CD4-positive, CD25-positive, alpha-beta regulatory T cell (primary cell): ENCODE results near the gene PILRA. TPM values are rescaled to one million over a fixed set of nuclear protein-coding genes. Genes with fewer than 3 reads are reported as not detected.

ENCODE experiments used
- ATAC-seq, 2 donors: fragments of 150-1000 bp; cut with Tn5 transposase; one replicate each; pipeline ENCODE4 v1.10.0; 2021; ENCODE audit warnings: low read depth in 2 of 2, moderate number of reproducible peaks in 2 of 2, moderate library complexity in 1 of 2
- DNase-seq, 3 donors: peaks; one replicate each; pipeline versions ENCODE4 v3.0.0 to v3.0.0-alpha.2; 2012 to 2022; ENCODE audit warnings: mixed read lengths in 1 of 3
- H3K27ac ChIP-seq: one replicate; pipeline ENCODE4 v1.7.0; 2013; ENCODE audit warnings: mild to moderate bottlenecking, low read length; ENCODE audit not compliant: insufficient read depth, poor library complexity, severe bottlenecking
- H3K27me3 ChIP-seq: one replicate; pipeline ENCODE4 v1.7.0; 2013; ENCODE audit warnings: low read length; ENCODE audit not compliant: control insufficient read depth, insufficient read depth
- H3K36me3 ChIP-seq: one replicate; pipeline ENCODE4 v1.7.0; 2013; ENCODE audit warnings: mild to moderate bottlenecking, low read length, moderate library complexity; ENCODE audit not compliant: control insufficient read depth, insufficient read depth
- H3K4me1 ChIP-seq: 2 replicates; pipeline ENCODE4 v1.7.0; 2013; ENCODE audit warnings: mild to moderate bottlenecking, low read length; ENCODE audit not compliant: insufficient read depth, control insufficient read depth, poor library complexity, severe bottlenecking
- H3K4me3 ChIP-seq: one replicate; pipeline ENCODE4 v1.7.0; 2013; ENCODE audit warnings: low read depth, mild to moderate bottlenecking, low read length, moderate library complexity
- H3K9me3 ChIP-seq, 2 experiments: 1 replicate in 1 of 2; 2 replicates in 1 of 2; pipeline ENCODE4 v1.7.0; 2013; ENCODE audit warnings: low read length in 2 of 2, mild to moderate bottlenecking in 1 of 2, moderate library complexity in 1 of 2; ENCODE audit not compliant: control insufficient read depth in 2 of 2
- H3K27ac Mint-ChIP-seq, 3 donors: one replicate each; pipeline ENCODE4 v1.8.0; 2020 to 2022; ENCODE audit warnings: mild to moderate bottlenecking in 3 of 3, mixed read lengths in 3 of 3, moderate library complexity in 2 of 3
- H3K27me3 Mint-ChIP-seq: one replicate; pipeline ENCODE4 v1.8.0; 2022; ENCODE audit warnings: mild to moderate bottlenecking, mixed read lengths
- H3K36me3 Mint-ChIP-seq: one replicate; pipeline ENCODE4 v1.8.0; 2020; ENCODE audit warnings: mixed read lengths
- H3K4me1 Mint-ChIP-seq, 4 donors: one replicate each; pipeline ENCODE4 v1.8.0; 2020 to 2022; ENCODE audit warnings: mixed read lengths in 4 of 4, mild to moderate bottlenecking in 1 of 4
- H3K4me3 Mint-ChIP-seq, 4 donors: one replicate each; pipeline ENCODE4 v1.8.0; 2020 to 2022; ENCODE audit warnings: mild to moderate bottlenecking in 4 of 4, mixed read lengths in 4 of 4, moderate library complexity in 3 of 4
- H3K9me3 Mint-ChIP-seq, 7 donors: one replicate each; pipeline ENCODE4 v1.8.0; 2020 to 2022; ENCODE audit warnings: mixed read lengths in 7 of 7, mild to moderate bottlenecking in 3 of 7, moderate library complexity in 2 of 7
- polyA plus RNA-seq, 4 donors: library from polyadenylated mRNA; unstranded; fragments of 300-500 nt; fragmentation: Illumina TruSeq; gene quantifications; one replicate each; pipeline ENCODE4 v1.2.3, GENCODE V29; 2021
- total RNA-seq: library from RNA; stranded (reverse); gene quantifications from one replicate; pipeline ENCODE4 v1.2.3, GENCODE V29; 2022

The PILRA gene
- total and polyA plus RNA-seq, 5 donors from 2014 or later, result 0.17 to 13.2 (median 0.39) TPM; not detected in 2

DNA sequence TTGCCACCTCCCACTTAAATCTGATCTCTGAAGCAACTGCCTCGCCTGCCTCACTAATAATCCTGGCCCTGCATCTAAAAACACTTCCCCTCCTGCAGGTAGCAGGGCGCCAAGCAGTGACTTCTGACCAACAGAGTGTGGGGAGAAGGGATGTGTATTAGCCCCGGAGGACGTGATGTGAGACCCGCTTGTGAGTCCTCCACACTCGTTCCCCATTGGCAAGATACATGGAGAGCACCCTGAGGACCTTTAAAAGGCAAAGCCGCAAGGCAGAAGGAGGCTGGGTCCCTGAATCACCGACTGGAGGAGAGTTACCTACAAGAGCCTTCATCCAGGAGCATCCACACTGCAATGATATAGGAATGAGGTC, 6.1 kb upstream of the PILRA start:
- H3K4me1 Mint-ChIP-seq, result peaks cover 0 to 17% (median 10%) of the 10 kb centered on the region in 4 donors
- H3K36me3 ChIP-seq, result peaks cover 5% of the 10 kb centered on the region
- no peak overlapping the region for H3K4me3 ChIP-seq
- H3K36me3 Mint-ChIP-seq, result peaks cover 13% of the 10 kb centered on the region
- DNase-seq (no peak), ATAC-seq (no peak)
- H3K27ac Mint-ChIP-seq, result no peak overlapping the region
- H3K9me3 Mint-ChIP-seq, result peaks cover 0 to 1% (median 0%) of the 10 kb centered on the region in 7 donors
- no peaks in the 10 kb centered on the region for H3K27me3 Mint-ChIP-seq
- H3K4me1 ChIP-seq, result peaks cover 8% of the 10 kb centered on the region
- H3K4me3 Mint-ChIP-seq, result no peak overlapping the region
- no peak overlapping the region for H3K27ac ChIP-seq
- H3K9me3 ChIP-seq, result no peaks in the 10 kb centered on the region
- no peaks in the 10 kb centered on the region for H3K27me3 ChIP-seq

DNA sequence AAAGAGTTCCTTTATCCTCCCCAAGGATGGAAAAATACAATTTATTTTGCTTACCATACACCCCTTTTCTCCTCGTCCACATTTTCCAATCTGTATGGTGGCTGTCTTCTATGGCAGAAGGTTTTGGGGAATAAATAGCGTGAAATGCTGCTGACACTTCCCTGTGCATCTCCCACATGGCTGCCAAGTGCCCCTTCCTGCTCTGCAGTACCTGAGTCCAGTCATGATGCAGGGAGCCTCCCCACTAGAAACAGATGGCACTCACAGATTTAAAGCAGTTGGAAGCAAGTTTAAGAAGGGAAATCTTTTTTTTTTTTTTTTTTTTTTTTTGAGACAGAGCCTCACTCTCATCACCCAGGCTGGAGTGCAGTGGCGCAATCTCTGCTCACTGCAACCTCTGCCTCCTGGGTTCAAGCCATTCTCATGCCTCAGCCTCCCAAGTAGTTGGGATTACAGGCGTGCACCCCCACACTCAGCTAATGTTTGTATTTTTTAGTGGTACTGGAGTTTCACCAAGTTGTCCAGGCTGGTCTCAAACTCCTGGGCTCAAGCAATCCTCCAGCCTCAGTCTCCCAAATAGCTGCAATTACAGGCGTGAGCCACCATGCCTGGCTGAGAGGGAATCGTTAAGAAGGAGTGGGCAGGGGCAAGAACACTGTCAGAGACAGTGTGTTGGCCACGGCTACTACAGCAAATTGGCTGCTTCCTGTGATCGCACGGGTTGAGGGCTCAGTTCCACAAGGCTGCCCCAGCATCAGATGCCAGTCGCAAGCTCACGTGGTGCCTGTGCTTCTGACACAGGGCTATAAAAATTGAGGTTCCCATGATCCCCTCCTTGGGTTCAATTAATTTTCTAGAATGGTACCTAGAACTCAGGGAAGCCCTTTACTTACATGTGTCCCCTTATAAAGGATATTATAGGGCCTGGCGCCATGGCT, 5.3 kb upstream of the PILRA start:
- Mint-ChIP-seq H3K4me3 (no peak overlapping the region), H3K27ac (peak overlapping the region in 1 of 3 donors; percentile 42), H3K36me3 (peaks cover 13% of the 10 kb centered on the region), H3K27me3 (no peaks in the 10 kb centered on the region), H3K4me1 (peaks cover 0 to 17% (median 10%) of the 10 kb centered on the region in 4 donors), H3K9me3 (peaks cover 0 to 1% (median 0%) of the 10 kb centered on the region in 7 donors)
- Histone ChIP-seq H3K4me1 (peaks cover 8% of the 10 kb centered on the region), H3K27ac (no peak overlapping the region), H3K27me3 (no peaks in the 10 kb centered on the region), H3K9me3 (no peaks in the 10 kb centered on the region), H3K36me3 (no peaks in the 10 kb centered on the region), H3K4me3 (no peak overlapping the region)
- no peak for ATAC-seq
- DNase-seq, result no peak

DNA sequence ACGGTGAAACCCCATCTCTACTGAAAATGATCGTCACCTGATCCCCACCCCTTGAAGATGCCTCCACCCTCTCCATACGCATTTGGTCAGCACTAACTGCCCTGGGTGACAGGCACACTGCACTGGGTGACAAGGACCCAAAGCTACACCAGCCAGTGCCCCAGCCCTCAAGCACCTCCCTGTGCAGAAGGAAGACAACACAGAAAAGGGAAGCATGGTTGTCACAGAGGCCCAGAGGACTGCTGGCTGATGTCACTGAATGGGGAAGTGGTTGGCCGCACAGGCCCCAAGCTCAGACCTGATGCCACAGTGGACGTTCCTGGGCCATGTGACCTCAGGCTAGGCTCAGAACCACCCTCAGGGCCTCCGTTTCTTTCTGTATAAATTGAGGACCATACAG, 4.2 kb upstream of the PILRA start:
- Mint-ChIP-seq H3K9me3 (peaks cover 0 to 1% (median 0%) of the 10 kb centered on the region in 7 donors), H3K27ac (peak overlapping the region in 1 of 3 donors; percentile 95), H3K27me3 (no peaks in the 10 kb centered on the region), H3K36me3 (peaks cover 7% of the 10 kb centered on the region), H3K4me3 (no peak overlapping the region), H3K4me1 (peaks cover 0 to 17% (median 8%) of the 10 kb centered on the region in 4 donors)
- H3K36me3 ChIP-seq, result no peaks in the 10 kb centered on the region
- DNase-seq, result no peak
- no peaks in the 10 kb centered on the region for H3K9me3 ChIP-seq
- H3K27me3 ChIP-seq, result no peaks in the 10 kb centered on the region
- H3K4me3 ChIP-seq, result no peak overlapping the region
- no peak overlapping the region for H3K27ac ChIP-seq
- H3K4me1 ChIP-seq, result peaks cover 8% of the 10 kb centered on the region
- peak; percentile 66 to 67 for ATAC-seq

DNA sequence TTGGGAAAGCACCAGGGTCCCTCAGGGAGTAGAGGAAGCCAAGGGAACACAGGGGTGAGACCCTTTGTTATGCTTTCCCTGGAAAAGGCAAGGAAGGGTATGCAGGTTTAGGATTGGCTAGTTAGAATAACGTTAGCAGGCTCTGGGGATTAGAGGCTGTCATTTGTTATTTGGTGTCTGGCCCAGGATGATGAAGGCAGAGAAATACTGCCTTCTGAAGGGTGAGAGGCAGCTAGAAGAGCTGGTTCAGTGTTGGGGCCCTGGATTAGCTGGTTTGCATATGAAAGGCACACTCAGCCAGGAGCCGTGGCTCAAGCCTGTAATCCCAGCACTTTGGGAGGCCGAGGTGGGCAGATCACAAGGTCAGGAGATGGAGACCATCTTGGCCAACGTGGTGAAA, 3.0 kb upstream of the PILRA start:
- H3K4me1 Mint-ChIP-seq, result peaks cover 0 to 17% (median 7%) of the 10 kb centered on the region in 4 donors
- H3K4me1 ChIP-seq, result peaks cover 8% of the 10 kb centered on the region
- ATAC-seq, result no peak

DNA sequence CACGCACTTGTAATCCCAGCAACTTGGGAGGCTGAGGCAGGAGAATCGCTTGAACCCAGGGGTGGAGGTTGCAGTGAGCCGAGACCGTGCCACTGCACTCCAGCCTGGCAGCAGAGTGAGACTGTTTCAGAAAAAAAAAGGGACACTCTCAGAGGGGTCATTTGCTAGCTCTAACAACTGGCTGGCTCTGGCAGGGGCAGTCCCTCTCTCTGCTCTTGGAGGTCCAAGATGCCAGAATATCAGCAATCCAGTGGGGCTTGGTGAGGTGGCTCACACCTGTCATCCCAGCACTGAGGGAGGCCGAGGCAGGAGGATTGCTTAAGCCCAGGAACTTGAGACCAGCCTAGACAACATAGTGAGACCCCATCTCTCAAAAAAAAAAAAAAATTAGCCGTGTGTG, 2.5 kb upstream of the PILRA start:
- Histone ChIP-seq H3K9me3 (no peaks in the 10 kb centered on the region), H3K36me3 (no peaks in the 10 kb centered on the region), H3K4me1 (peaks cover 8% of the 10 kb centered on the region), H3K27ac (no peak overlapping the region), H3K27me3 (no peaks in the 10 kb centered on the region), H3K4me3 (no peak overlapping the region)
- ATAC-seq (no peak), DNase-seq (no peak)
- Mint-ChIP-seq H3K9me3 (peaks cover 0 to 1% (median 0%) of the 10 kb centered on the region in 7 donors), H3K4me3 (no peak overlapping the region), H3K4me1 (peaks cover 0 to 15% (median 7%) of the 10 kb centered on the region in 4 donors), H3K27ac (no peak overlapping the region), H3K27me3 (no peaks in the 10 kb centered on the region), H3K36me3 (peaks cover 5% of the 10 kb centered on the region)

More for the DNA sequence above, 3.0 kb upstream of the PILRA start:
- Mint-ChIP-seq H3K36me3 (peaks cover 5% of the 10 kb centered on the region), H3K4me3 (no peak overlapping the region), H3K27ac (peak overlapping the region in 1 of 3 donors; percentile 67), H3K9me3 (peaks cover 0 to 1% (median 0%) of the 10 kb centered on the region in 7 donors), H3K27me3 (no peaks in the 10 kb centered on the region)
- Histone ChIP-seq H3K27ac (no peak overlapping the region), H3K9me3 (no peaks in the 10 kb centered on the region), H3K36me3 (no peaks in the 10 kb centered on the region), H3K27me3 (no peaks in the 10 kb centered on the region), H3K4me3 (no peak overlapping the region)
- DNase-seq, result no peak

DNA sequence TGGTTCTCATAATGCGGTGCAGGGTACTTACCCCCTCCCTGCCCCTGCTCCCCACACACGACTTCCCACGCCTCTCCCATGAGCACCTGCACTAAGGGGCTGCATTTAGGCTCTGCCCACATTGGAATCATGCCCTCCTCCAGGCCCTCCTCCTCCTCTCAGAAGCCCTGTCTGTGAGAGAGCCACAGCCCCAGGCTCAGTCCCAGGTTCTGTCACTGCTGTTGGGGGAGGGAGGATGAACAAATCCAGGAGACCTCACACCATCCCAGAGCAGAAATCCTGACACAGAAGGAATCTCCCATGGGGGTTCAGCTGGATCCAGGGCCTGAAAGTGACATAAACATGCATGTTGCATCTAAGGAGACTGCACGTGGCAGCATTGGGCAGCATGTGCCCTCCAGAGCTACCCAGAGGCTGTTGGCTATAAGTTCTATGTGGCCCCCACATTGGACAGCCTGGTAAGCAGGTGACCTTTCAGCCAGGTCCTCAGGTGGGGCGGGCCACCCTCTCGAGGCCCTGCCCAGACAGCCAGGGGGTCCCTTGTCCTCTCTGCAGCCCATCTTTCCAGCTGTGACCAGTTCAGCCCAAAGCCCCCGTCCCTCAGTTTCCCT, 1.6 kb upstream of the PILRA start:
- H3K9me3 Mint-ChIP-seq, result peaks cover 0 to 1% (median 0%) of the 10 kb centered on the region in 7 donors
- DNase-seq, result no peak
- H3K4me3 ChIP-seq, result no peak overlapping the region
- no peaks in the 10 kb centered on the region for H3K36me3 Mint-ChIP-seq
- no peak for ATAC-seq
- peak overlapping the region in 1 of 3 donors; percentile 32 for H3K27ac Mint-ChIP-seq
- H3K4me1 ChIP-seq, result peaks cover 4% of the 10 kb centered on the region
- H3K36me3 ChIP-seq, result no peaks in the 10 kb centered on the region
- no peaks in the 10 kb centered on the region for H3K27me3 ChIP-seq
- H3K4me1 Mint-ChIP-seq, result peaks cover 0 to 8% (median 3%) of the 10 kb centered on the region in 4 donors
- no peaks in the 10 kb centered on the region for H3K9me3 ChIP-seq
- H3K27ac ChIP-seq, result no peak overlapping the region
- no peaks in the 10 kb centered on the region for H3K27me3 Mint-ChIP-seq
- no peak overlapping the region for H3K4me3 Mint-ChIP-seq

DNA sequence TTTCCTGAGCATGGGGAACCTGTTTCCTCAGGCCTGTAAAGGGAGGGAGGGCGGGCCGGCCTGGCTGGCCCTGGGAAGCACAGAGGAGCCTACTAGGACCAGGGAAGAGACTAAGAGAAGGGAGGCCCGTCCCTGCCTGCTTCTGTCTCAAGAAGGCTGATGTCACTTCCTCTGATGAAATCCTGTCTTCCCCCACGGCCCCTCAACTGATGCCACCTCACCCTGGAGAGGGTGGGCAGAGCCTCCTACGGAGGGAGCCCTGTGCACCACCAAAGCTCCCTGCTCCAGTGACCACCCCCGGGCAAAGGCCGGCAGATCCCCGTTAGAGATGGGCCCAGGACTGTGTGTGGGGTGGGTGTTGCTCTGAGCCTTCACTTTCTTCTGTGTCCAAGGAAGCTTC, 1.0 kb upstream of the PILRA start:
- Mint-ChIP-seq H3K4me1 (peaks cover 0 to 6% (median 1%) of the 10 kb centered on the region in 4 donors), H3K4me3 (no peak overlapping the region), H3K36me3 (no peaks in the 10 kb centered on the region), H3K27me3 (no peaks in the 10 kb centered on the region), H3K27ac (peak overlapping the region in 1 of 3 donors; percentile 20), H3K9me3 (peaks cover 0 to 1% (median 0%) of the 10 kb centered on the region in 7 donors)
- no peaks in the 10 kb centered on the region for H3K9me3 ChIP-seq
- DNase-seq (no peak), ATAC-seq (no peak)
- no peak overlapping the region for H3K27ac ChIP-seq
- H3K4me3 ChIP-seq, result no peak overlapping the region
- H3K4me1 ChIP-seq, result no peaks in the 10 kb centered on the region
- no peaks in the 10 kb centered on the region for H3K36me3 ChIP-seq
- no peaks in the 10 kb centered on the region for H3K27me3 ChIP-seq
